Jurkat, Clone E6-1 (cell line): Measurements from ENCODE around the gene KRTAP10-9.
"Not testable (repeated sequence)": the region's sequence is repeated elsewhere in the genome, so short reads cannot be mapped to it uniquely, and the experiment has no call there.

Experiments used
- DNase-seq: peaks from one replicate; pipeline ENCODE4 v3.0.0-alpha.2; 2011; ENCODE audit warnings: low read depth, low spot score
- H3K4me3 ChIP-seq: 2 replicates; pipeline ENCODE4 v1.5.1; 2011; ENCODE audit warnings: mild to moderate bottlenecking, low read length, control low read depth, moderate library complexity

The KRTAP10-9 gene

GRCh38 chr21:44593598-44594405, 33.1 kb upstream of the KRTAP10-9 start:
- no peak for DNase-seq
- H3K4me3 ChIP-seq, result no peak overlapping the region

- DNase-seq, result no peak
- no peak overlapping the region for H3K4me3 ChIP-seq
Observed at GRCh38 chr21:44594406-44594916, 32.4 kb upstream of the KRTAP10-9 start.

- H3K4me3 ChIP-seq, result no peak overlapping the region
- DNase-seq, result no peak
Observed at GRCh38 chr21:44595524-44595923, 31.4 kb upstream of the KRTAP10-9 start.

- H3K4me3 ChIP-seq, result no peak overlapping the region
- no peak for DNase-seq
Observed at GRCh38 chr21:44596068-44596725, 30.7 kb upstream of the KRTAP10-9 start.

- no peak for DNase-seq
- no peak overlapping the region for H3K4me3 ChIP-seq
Observed at GRCh38 chr21:44598061-44598460, 28.8 kb upstream of the KRTAP10-9 start.

- H3K4me3 ChIP-seq, result no peak overlapping the region
- DNase-seq, result no peak
Observed at GRCh38 chr21:44599264-44600029, 27.4 kb upstream of the KRTAP10-9 start.

- not testable (repeated sequence) for H3K4me3 ChIP-seq, DNase-seq
Observed at GRCh38 chr21:44600118-44600978, 26.5 kb upstream of the KRTAP10-9 start, which contains the start of gene KRTAP10-7. Gene KRTAP10-7, plus strand, starts transcription at chr21:44600597. Its CDS starts 25 bp downstream, at chr21:44600622.

GRCh38 chr21:44601091-44601490, 25.8 kb upstream of the KRTAP10-9 start:
- not testable (repeated sequence) for DNase-seq, H3K4me3 ChIP-seq

GRCh38 chr21:44601596-44602462, 25.1 kb upstream of the KRTAP10-9 start:
- H3K4me3 ChIP-seq, result no peak overlapping the region
- no peak for DNase-seq

- H3K4me3 ChIP-seq, result no peak overlapping the region
- no peak for DNase-seq
Observed at GRCh38 chr21:44602463-44602850, 24.4 kb upstream of the KRTAP10-9 start.

GRCh38 chr21:44603109-44603875, 23.6 kb upstream of the KRTAP10-9 start:
- H3K4me3 ChIP-seq, result no peak overlapping the region
- DNase-seq, result no peak

GRCh38 chr21:44603911-44604310, 23.0 kb upstream of the KRTAP10-9 start:
- H3K4me3 ChIP-seq, result no peak overlapping the region
- no peak for DNase-seq

GRCh38 chr21:44606495-44606894, 20.4 kb upstream of the KRTAP10-9 start:
- no peak for DNase-seq
- H3K4me3 ChIP-seq, result no peak overlapping the region

GRCh38 chr21:44609193-44609592, 17.7 kb upstream of the KRTAP10-9 start:
- DNase-seq, result no peak
- no peak overlapping the region for H3K4me3 ChIP-seq

- DNase-seq, H3K4me3 ChIP-seq: not testable (repeated sequence)
Observed at GRCh38 chr21:44610157-44610843, 16.6 kb upstream of the KRTAP10-9 start.

- no peak overlapping the region for H3K4me3 ChIP-seq
- no peak for DNase-seq
Observed at GRCh38 chr21:44611551-44611950, 15.3 kb upstream of the KRTAP10-9 start.
